B cell (primary cell): ENCODE results near the gene UCP2. TPM values are rescaled to one million over a fixed set of nuclear protein-coding genes. Genes with fewer than 3 reads are reported as not detected.

Source experiments
- ATAC-seq: fragments of 200-7000 bp; cut with Tn5 transposase; one replicate; pipeline ENCODE4 v1.10.0; 2021; ENCODE audit warnings: low read depth, mild to moderate bottlenecking, moderate number of reproducible peaks, moderate library complexity
- CTCF ChIA-PET: fragments of 350-600 bp; sonication (Branson Sonifier 250); formaldehyde crosslinking; loops from one replicate; lab custom pipeline; 2021; ENCODE audit warnings: antibody characterized with exemption, inconsistent platforms; lab: Charles Lee
- POLR2A ChIA-PET: fragments of 350-600 bp; sonication (Branson Sonifier 250); formaldehyde crosslinking; loops from one replicate; lab custom pipeline; 2021; ENCODE audit warnings: antibody characterized with exemption; lab: Charles Lee
- DNase-seq: peaks from one replicate; pipeline ENCODE4 v3.0.0; 2013
- H2AFZ ChIP-seq: 2 replicates; pipeline ENCODE4 v1.6.1; 2012; ENCODE audit warnings: mild to moderate bottlenecking, low read depth, low read length; ENCODE audit not compliant: insufficient read depth, poor library complexity, severe bottlenecking
- H3K27ac ChIP-seq, 2 donors: 1 replicate in 1 of 2; 2 replicates in 1 of 2; pipeline ENCODE4 v1.5.1; 2012 to 2013; ENCODE audit warnings: low read length in 2 of 2, mild to moderate bottlenecking in 2 of 2, moderate library complexity in 1 of 2
- H3K27me3 ChIP-seq, 4 experiments: fragments of 200-600 bp in 1 of 4; sonication (generic) in 1 of 4; replicated peaks in 1 of 4; 1 replicate in 2 of 4; 2 replicates in 2 of 4; pipeline versions ENCODE4 v1.6.1 to v1.7.0; 2013 to 2016; ENCODE audit warnings: low read length in 3 of 4, mild to moderate bottlenecking in 2 of 4, mixed read lengths in 1 of 4, moderate library complexity in 1 of 4; ENCODE audit not compliant: insufficient read depth in 4 of 4, control insufficient read depth in 3 of 4; ENCODE audit errors: control extremely low read depth in 1 of 4
- H3K36me3 ChIP-seq, 2 experiments: replicated peaks in 1 of 2; 1 replicate in 1 of 2; 2 replicates in 1 of 2; pipeline versions ENCODE4 v1.6.1 to v1.7.1; 2013; ENCODE audit warnings: low read length in 1 of 2; ENCODE audit not compliant: insufficient read depth in 2 of 2, control insufficient read depth in 1 of 2; ENCODE audit errors: control extremely low read depth in 1 of 2, extremely low read depth in 1 of 2
- H3K4me1 ChIP-seq, 2 donors: fragments of 200-600 bp in 1 of 2; sonication (generic) in 1 of 2; 1 replicate in 1 of 2; 2 replicates in 1 of 2; pipeline versions ENCODE4 v1.5.1 to v1.6.1; 2013 to 2017; ENCODE audit warnings: low read length in 2 of 2; ENCODE audit not compliant: control insufficient read depth in 2 of 2, insufficient read depth in 2 of 2
- H3K4me2 ChIP-seq: replicated peaks from 2 replicates; pipeline ENCODE3; 2012; ENCODE audit warnings: mild to moderate bottlenecking, low read depth, low read length; ENCODE audit not compliant: poor library complexity, severe bottlenecking
- H3K4me3 ChIP-seq, 5 experiments: fragments of 200-600 bp in 1 of 5; sonication (generic) in 1 of 5; 1 replicate in 3 of 5; 2 replicates in 2 of 5; pipeline versions ENCODE4 v1.5.1 to v1.7.0; 2011 to 2016; ENCODE audit warnings: low read length in 4 of 5, mild to moderate bottlenecking in 4 of 5, low read depth in 2 of 5, control low read depth in 1 of 5, moderate library complexity in 1 of 5; ENCODE audit not compliant: insufficient read depth in 1 of 5; ENCODE audit errors: control extremely low read depth in 1 of 5, extremely low read depth in 1 of 5
- H3K79me2 ChIP-seq: fragments of 200-600 bp; sonication (generic); one replicate; pipeline ENCODE4 v1.6.0; 2016; ENCODE audit warnings: low read length; ENCODE audit not compliant: control insufficient read depth, insufficient read depth
- H3K9ac ChIP-seq: fragments of 200-600 bp; sonication (generic); 2 replicates; pipeline ENCODE4 v1.6.1; 2017; ENCODE audit warnings: mild to moderate bottlenecking, low read length, moderate library complexity
- H3K9me3 ChIP-seq, 3 donors: one replicate each; pipeline versions ENCODE4 v1.6.1 to v1.7.1; 2013; ENCODE audit warnings: low read length in 2 of 3; ENCODE audit not compliant: control insufficient read depth in 2 of 3, insufficient read depth in 1 of 3; ENCODE audit errors: control extremely low read depth in 1 of 3
- H4K20me1 ChIP-seq: 2 replicates; pipeline ENCODE4 v1.6.0; 2012; ENCODE audit warnings: mild to moderate bottlenecking, low read length; ENCODE audit not compliant: insufficient read depth, control insufficient read depth, poor library complexity, severe bottlenecking
- H3K27ac Mint-ChIP-seq: one replicate; pipeline ENCODE4 v1.8.0; 2021; ENCODE audit warnings: mixed read lengths
- H3K27me3 Mint-ChIP-seq: one replicate; pipeline ENCODE4 v1.8.0; 2021; ENCODE audit warnings: mixed read lengths
- H3K4me1 Mint-ChIP-seq: one replicate; pipeline ENCODE4 v1.8.0; 2021; ENCODE audit warnings: mixed read lengths
- H3K4me3 Mint-ChIP-seq: one replicate; pipeline ENCODE4 v1.8.0; 2021; ENCODE audit warnings: mixed read lengths
- H3K9me3 Mint-ChIP-seq: one replicate; pipeline ENCODE4 v1.8.0; 2022; ENCODE audit warnings: mixed read lengths; ENCODE audit not compliant: insufficient read depth
- EZH2 ChIP-seq: IDR thresholded peaks from 2 replicates; pipeline ENCODE4 v1.6.1; 2012; ENCODE audit warnings: borderline replicate concordance, low read depth, mild to moderate bottlenecking, moderate library complexity, low read length; ENCODE audit not compliant: insufficient read depth, poor library complexity, severe bottlenecking
- WGBS: methylation state at CpG from one replicate; pipeline ENCODE4 v1.1.5; 2013; ENCODE audit warnings: missing lambda C conversion rate; ENCODE audit not compliant: insufficient coverage; 5-methylcytosine and 5-hydroxymethylcytosine counted together
- intact Hi-C: fragments of 100-400 bp; cut with micrococcal nuclease; formaldehyde crosslinking; loops from one replicate; pipeline ENCODE4 v1.10.0; 2022
- polyA plus RNA-seq: library from polyadenylated mRNA; depleted of rRNA; stranded (reverse); fragments of >200 nt; gene quantifications from 2 replicates; pipeline ENCODE4 v1.2.3, GENCODE V29; 2012
- total RNA-seq, 2 donors: library from RNA; stranded (reverse); fragments of 120-200 nt in 1 of 2; gene quantifications; 1 replicate in 1 of 2; 2 replicates in 1 of 2; pipeline versions ENCODE4 v1.2.3 to v1.2.4, GENCODE V29; 2013 to 2022
- TF ChIP-seq, protein P1 (sequence below): fragments of 200-600 bp; IDR thresholded peaks from one replicate; pipeline ENCODE4 v1.8.0; 2022; ENCODE audit warnings: antibody characterized with exemption, mild to moderate bottlenecking

Gene UCP2
- total and polyA plus RNA-seq, 2 donors (not counting 1 experiment from before 2014, with no cell fraction given) = 613 to 697 TPM

DNA sequence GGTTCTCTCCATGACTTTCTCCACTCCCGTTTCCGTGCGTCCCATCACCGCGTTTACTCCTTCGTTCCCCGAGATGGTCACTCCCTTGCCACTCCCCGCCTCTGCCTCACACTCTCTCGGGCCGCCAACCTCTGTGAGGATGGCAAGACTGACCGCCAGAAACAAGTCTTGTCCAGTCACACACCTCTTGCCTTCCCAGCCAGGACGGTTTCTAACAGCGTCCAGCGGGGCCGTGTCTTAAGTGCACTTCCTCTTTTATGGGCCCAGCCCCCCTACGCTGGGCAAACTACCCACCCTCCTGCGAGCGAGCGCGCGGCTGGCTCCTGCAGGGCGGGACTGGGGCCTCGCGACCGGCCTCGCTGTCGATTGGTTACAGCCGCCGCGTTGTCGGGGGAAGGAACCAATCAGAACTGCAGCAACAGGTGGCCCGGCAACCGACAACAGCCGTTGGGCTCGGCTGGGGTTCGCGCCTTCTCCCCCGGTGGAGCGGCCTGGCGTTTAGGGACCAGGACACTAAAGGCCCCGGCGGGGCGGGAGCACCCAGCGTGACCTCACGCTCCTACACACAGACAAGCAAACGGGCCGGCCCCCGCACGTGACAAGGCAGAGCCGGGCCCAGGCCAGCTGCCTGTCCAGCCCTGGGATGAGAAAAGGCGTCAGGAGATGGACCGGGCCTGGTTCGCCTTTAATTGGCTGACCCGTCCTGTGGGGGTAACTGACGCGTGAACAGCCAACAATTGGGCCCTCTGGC, 522 bp upstream of the UCP2 start:
- H3K27me3 Mint-ChIP-seq = no peaks in the 10 kb centered on the region
- TF ChIP-seq, protein P1, sequence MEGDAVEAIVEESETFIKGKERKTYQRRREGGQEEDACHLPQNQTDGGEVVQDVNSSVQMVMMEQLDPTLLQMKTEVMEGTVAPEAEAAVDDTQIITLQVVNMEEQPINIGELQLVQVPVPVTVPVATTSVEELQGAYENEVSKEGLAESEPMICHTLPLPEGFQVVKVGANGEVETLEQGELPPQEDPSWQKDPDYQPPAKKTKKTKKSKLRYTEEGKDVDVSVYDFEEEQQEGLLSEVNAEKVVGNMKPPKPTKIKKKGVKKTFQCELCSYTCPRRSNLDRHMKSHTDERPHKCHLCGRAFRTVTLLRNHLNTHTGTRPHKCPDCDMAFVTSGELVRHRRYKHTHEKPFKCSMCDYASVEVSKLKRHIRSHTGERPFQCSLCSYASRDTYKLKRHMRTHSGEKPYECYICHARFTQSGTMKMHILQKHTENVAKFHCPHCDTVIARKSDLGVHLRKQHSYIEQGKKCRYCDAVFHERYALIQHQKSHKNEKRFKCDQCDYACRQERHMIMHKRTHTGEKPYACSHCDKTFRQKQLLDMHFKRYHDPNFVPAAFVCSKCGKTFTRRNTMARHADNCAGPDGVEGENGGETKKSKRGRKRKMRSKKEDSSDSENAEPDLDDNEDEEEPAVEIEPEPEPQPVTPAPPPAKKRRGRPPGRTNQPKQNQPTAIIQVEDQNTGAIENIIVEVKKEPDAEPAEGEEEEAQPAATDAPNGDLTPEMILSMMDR = no peak
- no peak for TF ChIP-seq EZH2
- Histone ChIP-seq H2AFZ (peak overlapping the region; percentile 80), H4K20me1 (peaks cover 34% of the 10 kb centered on the region), H3K4me2 (peak overlapping the region; percentile 96), H3K9me3 (no peaks in the 10 kb centered on the region), H3K27ac (peak overlapping the region; percentile 94 to 99), H3K4me1 (peaks cover 40 to 54% of the 10 kb centered on the region in 2 donors), H3K27me3 (no peaks in the 10 kb centered on the region), H3K9ac (peak overlapping the region; percentile 97), H3K4me3 (peak overlapping the region; percentile 45 to 100 (median 96)), H3K79me2 (peaks cover 48% of the 10 kb centered on the region), H3K36me3 (peaks cover 7 to 33% of the 10 kb centered on the region in 2 experiments)
- 2% methylated on average over 56 of the region's 56 CpGs for WGBS
- H3K4me1 Mint-ChIP-seq = peaks cover 57% of the 10 kb centered on the region
- peak overlapping the region; percentile 99 for H3K4me3 Mint-ChIP-seq
- intact Hi-C loops = loop anchor here (1.0 to 5.0 kb wide), 4 partner anchors 9 to 1761 kb away; partner anchors contain the start of genes C2CD3, INPPL1, PGM2L1 and PPME1
- CTCF ChIA-PET = interaction anchor here (1.1 to 7.4 kb wide), 4 partner anchors 11 to 33 kb away, joined by 3 to 97 read pairs (median 34); no protein-coding TSS in a partner anchor
- POLR2A ChIA-PET = interaction anchor here (0.5 to 8.8 kb wide), 13 partner anchors 10 to 415 kb away, joined by 3 to 155 read pairs (median 8); partner anchors contain the start of genes C2CD3, PPME1 and RAB6A
- ATAC-seq = peak; percentile 65
- H3K9me3 Mint-ChIP-seq = no peaks in the 10 kb centered on the region
- peak; percentile 97 for DNase-seq
- peak overlapping the region; percentile 99 for H3K27ac Mint-ChIP-seq
